ENCODE data around the gene TLR9. TPM values are rescaled to one million over a fixed set of nuclear protein-coding genes. Genes with fewer than 3 reads are reported as not detected.

The TLR9 gene
- total RNA-seq, 3 donors from 2014 or later: 0.29 TPM; not detected in 2

- Histone ChIP-seq H3K4me3 (no peak overlapping the region), H3K27ac (peak overlapping the region; percentile 62 to 70), H3K9me3 (no peaks in the 10 kb centered on the region), H3K27me3 (no peaks in the 10 kb centered on the region), H3K4me1 (peaks cover 4 to 18% of the 10 kb centered on the region in 2 donors), H3K36me3 (no peaks in the 10 kb centered on the region)
- TF ChIP-seq POLR2A (IDR thresholded peaks at IDR 0.05): no peak
- TF ChIP-seq POLR2AphosphoS5 (IDR thresholded peaks at IDR 0.05): no peak
- TF ChIP-seq CTCF (IDR thresholded peaks at IDR 0.05): no peak
- intact Hi-C loops (cut with DNase I; ENCODE audit: low total_unique reads): no loop called here
- DNase-seq (ENCODE audit: low spot score in 2 of 2): no peak
These were observed 44.3 kb upstream of the TLR9 start for GRCh38 chr3:52269776-52270175.

- DNase-seq (ENCODE audit: low spot score in 2 of 2): no peak
- Histone ChIP-seq H3K9me3 (no peaks in the 10 kb centered on the region), H3K36me3 (no peaks in the 10 kb centered on the region), H3K27ac (peak overlapping the region; percentile 64 to 69), H3K4me1 (peaks cover 4 to 18% of the 10 kb centered on the region in 2 donors), H3K27me3 (no peaks in the 10 kb centered on the region), H3K4me3 (no peak overlapping the region)
- intact Hi-C loops (cut with DNase I; ENCODE audit: low total_unique reads): loop anchor here (1.0 kb wide), 1 partner anchor 46 kb away; no protein-coding TSS in a partner anchor
- TF ChIP-seq POLR2AphosphoS5 (IDR thresholded peaks at IDR 0.05) (no peak), POLR2A (IDR thresholded peaks at IDR 0.05) (no peak), CTCF (IDR thresholded peaks at IDR 0.05) (no peak)
These were observed 42.6 kb upstream of the TLR9 start for GRCh38 chr3:52268036-52268435.

GRCh38 chr3:52265387-52265786 is 39.9 kb upstream of the TLR9 start:
- Histone ChIP-seq H3K27ac (peak overlapping the region in 1 of 2 donors; percentile 10), H3K27me3 (no peaks in the 10 kb centered on the region), H3K9me3 (no peaks in the 10 kb centered on the region), H3K4me3 (no peak overlapping the region), H3K36me3 (no peaks in the 10 kb centered on the region), H3K4me1 (no peaks in the 10 kb centered on the region)
- no peak for TF ChIP-seq CTCF (IDR thresholded peaks at IDR 0.05)
- no peak for TF ChIP-seq POLR2AphosphoS5 (IDR thresholded peaks at IDR 0.05)
- TF ChIP-seq POLR2A (IDR thresholded peaks at IDR 0.05): no peak
- no peak for DNase-seq (ENCODE audit: low spot score in 2 of 2)
- intact Hi-C loops (cut with DNase I; ENCODE audit: low total_unique reads): no loop called here

GRCh38 chr3:52262447-52262846 is 37.0 kb upstream of the TLR9 start:
- peaks cover 9% of the 10 kb centered on the region for H3K36me3 ChIP-seq
- no peak for DNase-seq (ENCODE audit: low spot score in 2 of 2)
- TF ChIP-seq POLR2AphosphoS5 (IDR thresholded peaks at IDR 0.05): no peak
- TF ChIP-seq POLR2A (IDR thresholded peaks at IDR 0.05): no peak
- no peak for TF ChIP-seq CTCF (IDR thresholded peaks at IDR 0.05)
- H3K4me3 ChIP-seq: no peak overlapping the region
- no peaks in the 10 kb centered on the region for H3K27me3 ChIP-seq
- no peaks in the 10 kb centered on the region for H3K9me3 ChIP-seq
- intact Hi-C loops (cut with DNase I; ENCODE audit: low total_unique reads): no loop called here
- no peaks in the 10 kb centered on the region for H3K4me1 ChIP-seq
- no peak overlapping the region for H3K27ac ChIP-seq

- TF ChIP-seq POLR2A (IDR thresholded peaks at IDR 0.05): no peak
- TF ChIP-seq POLR2AphosphoS5 (IDR thresholded peaks at IDR 0.05): no peak
- TF ChIP-seq CTCF (IDR thresholded peaks at IDR 0.05): no peak
- no peaks in the 10 kb centered on the region for H3K27me3 ChIP-seq
- H3K4me3 ChIP-seq: no peak overlapping the region
- no peak overlapping the region for H3K27ac ChIP-seq
- peaks cover 13% of the 10 kb centered on the region for H3K36me3 ChIP-seq
- intact Hi-C loops (cut with DNase I; ENCODE audit: low total_unique reads): no loop called here
- no peaks in the 10 kb centered on the region for H3K9me3 ChIP-seq
- H3K4me1 ChIP-seq: no peaks in the 10 kb centered on the region
- no peak for DNase-seq (ENCODE audit: low spot score in 2 of 2)
These were observed 34.0 kb upstream of the TLR9 start for GRCh38 chr3:52259448-52259847.
